HPDE6-E6E7 (cell line): Measurements from ENCODE around the gene SLC19A1.

Experiments used
- DNase-seq: peaks from one replicate; pipeline ENCODE4 v3.0.0; 2011; ENCODE audit warnings: missing footprints; ENCODE audit errors: extremely low spot score

The SLC19A1 gene

GRCh38 chr21:45493401-45494001, 48.7 kb downstream of the SLC19A1 start:
- DNase-seq = no peak

DNA sequence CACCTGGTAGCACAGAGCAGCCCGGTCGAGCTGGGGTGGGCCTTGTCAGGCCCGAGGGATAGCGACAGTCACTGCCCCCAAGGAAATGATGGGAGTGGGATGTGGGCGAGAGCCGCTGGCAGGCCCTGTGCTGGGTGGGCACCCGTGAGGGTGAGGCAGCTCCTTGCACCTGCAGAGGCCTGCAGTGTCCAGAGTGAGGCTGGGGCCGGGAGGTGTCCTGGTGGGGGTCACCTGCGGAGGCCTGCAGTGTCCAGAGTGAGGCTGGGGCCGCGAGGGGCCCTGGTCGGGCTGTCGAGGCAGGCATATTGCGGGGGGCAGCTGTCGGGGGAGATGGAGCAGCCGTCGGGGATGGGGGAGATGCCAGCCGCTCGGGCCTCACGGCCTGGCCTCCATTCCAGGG, 49.5 kb downstream of the SLC19A1 start:
- no peak for DNase-seq

DNA sequence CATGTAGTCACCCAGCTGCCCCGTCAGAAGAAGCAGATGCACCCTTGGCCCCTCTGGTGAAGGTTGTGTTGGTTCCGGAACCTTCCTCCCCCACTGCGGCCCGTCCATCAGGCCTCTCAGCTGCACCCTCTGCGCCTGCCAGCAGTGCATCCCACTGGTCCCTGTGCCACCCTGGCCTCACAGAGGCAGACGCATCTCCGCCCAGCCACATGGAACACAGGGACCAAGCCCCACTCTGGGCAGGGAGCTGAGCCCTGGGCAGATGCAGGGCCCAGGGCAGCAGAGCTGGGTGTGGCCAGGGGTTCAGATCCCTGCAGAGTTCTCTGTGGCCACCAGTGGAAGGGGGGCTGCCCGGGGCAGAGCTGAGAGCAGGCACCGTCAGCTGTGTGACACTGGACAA, 50.6 kb downstream of the SLC19A1 start:
- DNase-seq = no peak

DNA sequence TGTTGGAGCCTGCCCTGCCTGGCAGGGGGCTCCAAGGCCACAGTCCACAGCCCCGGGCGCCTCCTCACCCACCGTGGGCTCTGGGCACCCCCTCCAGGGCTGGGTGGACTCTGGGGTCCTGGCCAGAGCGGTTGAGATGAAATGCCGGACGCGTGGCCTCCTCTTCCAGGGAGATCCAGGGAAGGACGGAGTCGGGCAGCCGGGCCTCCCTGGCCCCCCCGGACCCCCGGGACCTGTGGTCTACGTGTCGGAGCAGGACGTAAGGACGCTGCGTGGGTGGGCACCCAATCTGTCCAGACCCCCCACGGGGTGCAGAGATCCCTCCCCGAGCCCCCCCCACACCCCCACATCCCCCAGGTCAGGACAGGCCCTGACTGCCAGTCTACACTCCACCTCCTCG, 51.2 kb downstream of the SLC19A1 start:
- DNase-seq = no peak

GRCh38 chr21:45490049-45490731, 52.0 kb downstream of the SLC19A1 start:
- DNase-seq = no peak

GRCh38 chr21:45489722-45489982, 52.6 kb downstream of the SLC19A1 start:
- no peak for DNase-seq

DNA sequence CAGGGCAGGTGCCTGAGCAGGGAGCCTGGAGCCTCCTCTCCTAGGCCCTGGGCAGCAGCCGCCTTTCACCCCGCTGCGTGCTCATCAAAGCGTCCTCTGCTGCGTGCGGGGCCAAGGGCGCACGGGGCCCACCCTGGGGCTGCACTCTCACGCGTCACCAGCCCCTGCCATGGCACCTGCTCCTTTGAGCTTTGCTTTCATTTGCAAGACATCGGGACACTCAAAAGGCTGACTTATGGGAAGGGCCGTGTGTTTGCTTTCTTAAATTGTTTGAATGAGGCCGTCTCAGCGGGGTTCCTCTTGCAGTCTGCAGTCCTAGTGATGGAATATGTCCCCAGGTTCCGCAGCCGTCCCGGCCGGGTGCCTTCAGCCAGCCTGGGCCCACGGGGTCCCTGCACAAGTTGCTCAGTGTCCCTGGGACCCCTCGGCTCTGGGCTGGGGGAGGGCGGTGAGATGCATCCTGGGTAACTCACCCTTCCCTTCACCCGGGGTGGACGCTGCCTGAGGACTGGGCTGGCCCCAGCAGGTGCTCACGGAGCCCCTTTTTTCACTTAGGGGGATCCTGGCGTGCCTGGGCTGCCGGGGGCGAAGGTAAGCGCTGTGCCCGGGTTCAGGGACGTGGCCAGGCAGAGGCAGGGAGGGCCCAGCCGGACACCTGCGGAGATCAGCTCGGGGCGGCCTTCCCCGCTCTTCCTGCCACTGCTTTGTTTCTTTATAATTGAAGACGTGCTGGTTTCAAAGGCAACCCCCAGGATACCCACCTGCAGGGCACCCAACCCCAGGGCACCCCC, 53.1 kb downstream of the SLC19A1 start:
- DNase-seq = no peak

DNA sequence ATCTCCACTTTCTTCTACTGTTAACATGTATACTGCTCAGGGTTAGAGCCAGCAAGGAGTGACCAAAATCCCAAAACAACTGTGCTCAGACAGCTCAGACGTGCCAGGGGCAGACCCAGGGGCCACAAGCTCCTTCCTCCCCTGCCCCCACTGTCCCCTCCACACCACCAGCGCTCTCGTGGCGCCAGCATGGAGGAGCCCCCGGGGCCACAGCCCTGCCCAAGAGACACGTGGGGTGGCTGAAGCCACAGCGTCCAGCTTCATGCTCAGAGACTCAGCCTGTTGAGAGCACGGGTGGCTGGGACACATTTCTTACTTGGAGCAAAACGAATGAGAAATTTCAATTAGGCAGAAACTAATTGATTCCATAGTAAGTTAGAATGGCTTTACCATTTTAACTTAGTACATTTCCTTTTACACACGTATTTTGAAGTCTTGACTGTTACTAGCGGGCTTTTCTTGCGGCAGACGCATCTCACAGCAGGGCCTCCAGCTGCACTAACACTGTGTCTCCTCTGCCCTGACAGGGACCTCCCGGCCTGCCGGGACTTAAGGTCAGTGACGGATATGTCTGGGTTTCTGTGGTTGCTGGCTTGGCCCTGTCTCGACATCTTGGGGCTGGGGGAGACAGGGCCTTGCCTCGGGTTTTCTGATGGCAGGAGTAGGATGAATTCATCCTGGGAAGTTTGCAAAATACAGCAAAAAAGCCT, 54.2 kb downstream of the SLC19A1 start:
- no peak for DNase-seq

- no peak for DNase-seq
Measured at GRCh38 chr21:45487161-45487806, 55.0 kb downstream of the SLC19A1 start.

DNA sequence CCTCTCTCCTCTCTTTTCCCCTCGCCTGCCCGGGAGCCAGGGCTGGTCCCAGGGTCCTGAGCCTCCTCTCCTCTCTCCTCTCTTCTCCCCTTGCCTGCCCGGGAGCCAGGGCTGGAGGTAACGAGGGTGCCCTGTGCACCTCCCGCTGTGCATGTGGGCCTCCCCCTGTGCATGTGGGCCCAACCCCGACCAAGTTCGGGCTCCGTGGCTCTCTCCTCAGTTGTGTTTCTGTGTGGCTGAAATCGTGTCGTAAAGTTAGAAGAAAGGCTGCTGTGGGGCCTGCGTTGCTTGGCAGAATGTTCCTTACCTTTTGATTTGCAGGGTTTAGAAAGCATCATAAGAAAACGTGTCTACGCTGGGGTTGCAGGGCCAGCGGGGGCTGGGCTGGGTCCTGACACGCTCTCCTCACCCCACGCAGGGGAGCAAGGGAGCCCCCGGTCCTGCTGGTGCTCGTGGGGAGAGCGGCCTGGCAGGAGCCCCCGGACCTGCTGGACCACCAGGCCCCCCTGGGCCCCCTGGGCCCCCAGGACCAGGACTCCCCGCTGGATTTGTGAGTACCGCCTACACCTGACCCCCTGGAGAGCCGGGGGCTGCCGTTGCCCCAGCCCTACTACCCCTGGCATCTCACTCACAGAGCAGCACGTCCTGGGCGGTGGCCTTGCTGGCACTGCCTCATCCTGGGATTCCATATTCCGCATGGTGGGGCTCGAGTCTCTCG, 55.6 kb downstream of the SLC19A1 start:
- DNase-seq = no peak

GRCh38 chr21:45485686-45486442, 56.4 kb downstream of the SLC19A1 start:
- no peak for DNase-seq

- no peak for DNase-seq
Measured at GRCh38 chr21:45484318-45484717, 57.9 kb downstream of the SLC19A1 start.

- DNase-seq = no peak
Measured at GRCh38 chr21:45482899-45483821, 59.1 kb downstream of the SLC19A1 start.

DNA sequence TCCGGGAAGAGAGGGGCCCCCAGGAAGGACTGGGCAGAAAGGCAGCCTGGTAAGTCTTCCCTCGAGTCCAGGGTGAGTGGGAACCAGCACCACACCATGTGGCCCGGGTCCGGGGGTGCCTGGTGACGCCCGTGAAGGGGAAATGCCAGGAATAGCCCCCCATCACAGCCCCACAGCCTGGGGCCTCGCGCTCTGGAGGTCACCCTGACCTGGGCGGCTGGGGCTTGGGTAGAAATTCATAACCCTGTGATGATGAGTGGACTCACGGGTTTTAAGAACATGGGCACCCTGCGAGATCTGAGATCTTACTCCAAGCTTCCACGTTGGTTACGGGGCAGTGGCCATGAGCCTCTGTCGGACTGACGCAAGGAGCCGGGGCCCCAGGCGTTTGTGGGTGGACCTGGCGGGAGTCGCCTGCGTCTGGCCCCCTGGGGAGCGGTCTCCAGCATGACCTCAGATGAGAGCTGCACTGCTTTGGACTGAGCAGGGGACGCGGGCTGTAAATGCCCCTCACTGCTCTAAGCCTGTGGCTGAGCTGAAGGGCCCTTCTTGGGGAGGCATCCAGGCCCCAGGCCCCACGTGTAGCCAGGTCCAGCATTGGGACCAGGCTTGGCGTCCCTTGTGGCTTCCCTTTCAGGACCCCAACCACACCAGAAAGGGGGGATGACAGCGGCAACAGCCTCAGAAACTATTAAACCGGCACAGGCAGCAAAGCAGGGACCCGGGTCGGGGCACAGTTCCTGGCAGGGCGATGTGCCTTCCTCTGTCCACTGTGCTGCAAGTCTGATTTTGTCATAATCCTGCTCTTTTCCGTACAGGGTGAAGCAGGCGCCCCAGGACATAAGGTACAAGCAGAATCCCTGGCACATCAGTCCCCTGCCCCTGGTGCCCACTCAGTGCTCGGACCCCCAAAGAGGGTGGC, 60.0 kb downstream of the SLC19A1 start:
- no peak for DNase-seq

DNA sequence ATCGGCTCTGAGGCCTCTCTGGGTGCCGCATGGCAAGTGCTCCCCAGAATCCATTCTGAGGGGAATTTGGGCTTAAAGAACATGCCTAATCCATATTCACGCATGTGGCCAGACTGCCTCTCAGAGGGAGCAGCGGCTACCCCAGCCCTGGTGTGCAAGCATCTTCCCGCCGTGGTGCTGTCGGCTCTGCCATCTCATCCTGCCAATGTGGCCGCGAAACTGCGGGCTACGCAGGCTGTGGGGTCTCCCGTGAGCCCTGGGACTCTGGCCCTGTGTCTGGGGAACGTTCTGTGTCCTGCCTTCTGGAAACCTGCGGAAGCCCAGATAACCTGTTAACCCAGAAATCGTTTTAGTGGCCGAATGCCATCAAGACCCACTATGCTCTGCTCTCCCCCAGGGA, 60.7 kb downstream of the SLC19A1 start:
- DNase-seq = no peak

- DNase-seq = no peak
Measured at GRCh38 chr21:45480701-45481500, 61.3 kb downstream of the SLC19A1 start.
